WTC11 (cell line): Measurements from ENCODE around the gene FOCAD. TPM values are rescaled to one million over a fixed set of nuclear protein-coding genes. Genes with fewer than 3 reads are reported as not detected.

Experiments used
- ATAC-seq: fragments of 200-7000 bp; cut with Tn5 transposase; 2 replicates; pipeline ENCODE4 v1.10.0; 2021; ENCODE audit warnings: mild to moderate bottlenecking, moderate library complexity
- CTCF ChIA-PET: fragments of 300-600 bp; sonication (Branson Sonifier 250); formaldehyde crosslinking; loops from one replicate; lab custom pipeline; 2021; ENCODE audit warnings: antibody characterized with exemption; lab: Charles Lee
- POLR2A ChIA-PET: fragments of 350-600 bp; sonication (Branson Sonifier 250); formaldehyde crosslinking; loops from one replicate; lab custom pipeline; 2021; ENCODE audit warnings: antibody characterized with exemption; lab: Charles Lee
- DNase-seq: peaks from one replicate; pipeline ENCODE4 v3.0.0; 2021; ENCODE audit warnings: low spot score
- H3K27ac Mint-ChIP-seq: 2 replicates; pipeline ENCODE4 v1.8.0; 2021; ENCODE audit warnings: mixed read lengths
- H3K27me3 Mint-ChIP-seq: 2 replicates; pipeline ENCODE4 v1.8.0; 2021; ENCODE audit warnings: low read depth, mild to moderate bottlenecking, moderate library complexity, mixed read lengths
- H3K36me3 Mint-ChIP-seq: 2 replicates; pipeline ENCODE4 v1.8.0; 2021; ENCODE audit warnings: mixed read lengths
- H3K4me1 Mint-ChIP-seq: 2 replicates; pipeline ENCODE4 v1.8.0; 2022; ENCODE audit warnings: mixed read lengths
- H3K4me3 Mint-ChIP-seq: 2 replicates; pipeline ENCODE4 v1.8.0; 2021; ENCODE audit warnings: mild to moderate bottlenecking, moderate library complexity, mixed read lengths
- H3K9me3 Mint-ChIP-seq: 2 replicates; pipeline ENCODE4 v1.8.0; 2021; ENCODE audit warnings: mixed read lengths
- AFF4 ChIP-seq: sonication (generic); formaldehyde crosslinking; IDR thresholded peaks from 2 replicates; pipeline ENCODE4 v1.8.1; 2023; ENCODE audit warnings: mild to moderate bottlenecking, missing genetic modification reagents, borderline replicate concordance
- CDX4 ChIP-seq: fragments of 250-450 bp; sonication (Bioruptor Pico); IDR thresholded peaks from 2 replicates; pipeline ENCODE4 v1.9.0; 2021; ENCODE audit warnings: moderate library complexity, mild to moderate bottlenecking, inconsistent platforms, borderline replicate concordance
- ESRRA ChIP-seq: sonication (generic); formaldehyde crosslinking; IDR thresholded peaks from 2 replicates; pipeline ENCODE4 v1.8.1; 2022; ENCODE audit warnings: mild to moderate bottlenecking, missing genetic modification reagents, borderline replicate concordance
- HMGXB4 ChIP-seq: sonication (generic); formaldehyde crosslinking; IDR thresholded peaks from 2 replicates; pipeline ENCODE4 v1.8.1; 2023; ENCODE audit warnings: mild to moderate bottlenecking, moderate library complexity, missing genetic modification reagents
- JUN ChIP-seq: sonication (generic); formaldehyde crosslinking; IDR thresholded peaks from 2 replicates; pipeline ENCODE4 v1.8.0; 2023; ENCODE audit warnings: mild to moderate bottlenecking, missing genetic modification reagents
- OVOL2 ChIP-seq: fragments of 250-450 bp; sonication (Bioruptor Pico); IDR thresholded peaks from 2 replicates; pipeline ENCODE4 v1.9.0; 2021; ENCODE audit warnings: mild to moderate bottlenecking, borderline replicate concordance
- RELA ChIP-seq: sonication (generic); formaldehyde crosslinking; IDR thresholded peaks from 2 replicates; pipeline ENCODE4 v1.8.1; 2022; ENCODE audit warnings: missing genetic modification reagents, mild to moderate bottlenecking, borderline replicate concordance
- TEAD1 ChIP-seq: sonication (generic); formaldehyde crosslinking; IDR thresholded peaks from 2 replicates; pipeline ENCODE4 v1.8.0; 2022; ENCODE audit warnings: mild to moderate bottlenecking, missing genetic modification reagents
- TEAD4 ChIP-seq: sonication (generic); formaldehyde crosslinking; IDR thresholded peaks from 2 replicates; pipeline ENCODE4 v1.8.0; 2022; ENCODE audit warnings: mild to moderate bottlenecking, missing genetic modification reagents
- TP53 ChIP-seq: sonication (generic); formaldehyde crosslinking; IDR thresholded peaks from 2 replicates; pipeline ENCODE4 v1.8.1; 2023; ENCODE audit warnings: mild to moderate bottlenecking, missing genetic modification reagents
- USF1 ChIP-seq: sonication (generic); formaldehyde crosslinking; IDR thresholded peaks from 2 replicates; pipeline ENCODE4 v1.8.0; 2022; ENCODE audit warnings: mild to moderate bottlenecking, missing genetic modification reagents
- ZMAT4 ChIP-seq: fragments of 250-450 bp; sonication (Bioruptor Pico); IDR thresholded peaks from 2 replicates; pipeline ENCODE4 v1.9.0; 2021; ENCODE audit warnings: mild to moderate bottlenecking
- ZNF317 ChIP-seq: sonication (generic); formaldehyde crosslinking; IDR thresholded peaks from 2 replicates; pipeline ENCODE4 v1.8.1; 2023; ENCODE audit warnings: low read depth, mild to moderate bottlenecking, moderate library complexity, missing genetic modification reagents, borderline replicate concordance
- ZNF671 ChIP-seq: fragments of 250-450 bp; sonication (Bioruptor Pico); IDR thresholded peaks from 2 replicates; pipeline ENCODE4 v1.8.0; 2021; ENCODE audit warnings: mild to moderate bottlenecking
- ZSCAN18 ChIP-seq: fragments of 250-450 bp; sonication (Bioruptor Pico); IDR thresholded peaks from 2 replicates; pipeline ENCODE4 v2.1.2; 2022; ENCODE audit warnings: mild to moderate bottlenecking, moderate library complexity
- total RNA-seq: library from RNA; stranded (reverse); gene quantifications from 3 replicates; pipeline ENCODE4 v1.2.3, GENCODE V29; 2021

FOCAD gene
- total RNA-seq, 1 experiment from 2014 or later = 34.3 TPM

- H3K27ac Mint-ChIP-seq = no peak overlapping the region
- H3K27me3 Mint-ChIP-seq = no peaks in the 10 kb centered on the region
- no peak for TF ChIP-seq CDX4
- TF ChIP-seq ZNF671 (CRISPR knock-in tag) = no peak
- TF ChIP-seq ZNF317 (CRISPR knock-in tag) = no peak
- no peak for TF ChIP-seq AFF4
- no peak for TF ChIP-seq ZSCAN18
- no peak for TF ChIP-seq USF1
- no peak for TF ChIP-seq HMGXB4 (CRISPR knock-in tag)
- no peak for TF ChIP-seq ZMAT4 (CRISPR knock-in tag)
- no peak overlapping the region for H3K4me3 Mint-ChIP-seq
- H3K9me3 Mint-ChIP-seq = no peaks in the 10 kb centered on the region
- DNase-seq = no peak
- H3K36me3 Mint-ChIP-seq = no peaks in the 10 kb centered on the region
- peaks cover 17% of the 10 kb centered on the region for H3K4me1 Mint-ChIP-seq
- ChIA-PET POLR2A (no interaction called here), CTCF (interaction anchor here (0.7 to 1.0 kb wide), 2 partner anchors 13 to 238 kb away, joined by 3 read pairs; no protein-coding TSS in a partner anchor)
- no peak for ATAC-seq
Measured at GRCh38 chr9:20703146-20703545, 19.1 kb downstream of the FOCAD start.

GRCh38 chr9:20707708-20708107, 23.6 kb downstream of the FOCAD start:
- ChIA-PET CTCF (no interaction called here), POLR2A (interaction anchor here (1.0 kb wide), 1 partner anchor 85 kb away, joined by 4 read pairs; the partner anchor contains the start of gene MLLT3)
- no peak for ATAC-seq
- Mint-ChIP-seq H3K4me1 (peaks cover 14% of the 10 kb centered on the region), H3K27ac (0 out of 2 replicates have a peak overlapping the region, but pooled peaks have one; percentile 12), H3K9me3 (no peaks in the 10 kb centered on the region), H3K36me3 (no peaks in the 10 kb centered on the region), H3K4me3 (no peak overlapping the region), H3K27me3 (no peaks in the 10 kb centered on the region)
- DNase-seq = no peak
- TF ChIP-seq TP53 (CRISPR knock-in tag) (no peak), ZNF317 (CRISPR knock-in tag) (no peak), OVOL2 (CRISPR knock-in tag) (no peak), ESRRA (CRISPR knock-in tag) (no peak), CDX4 (no peak), TEAD1 (no peak), ZMAT4 (CRISPR knock-in tag) (no peak), JUN (no peak), AFF4 (no peak), RELA (CRISPR knock-in tag) (no peak), USF1 (no peak), TEAD4 (CRISPR knock-in tag) (no peak)
